ENCODE measurements around the gene ARHGAP18. TPM values are rescaled to one million over a fixed set of nuclear protein-coding genes. Genes with fewer than 3 reads are reported as not detected.

ARHGAP18 gene
- polyA plus RNA-seq, 3 donors: 7.6 to 13.8 (median 13.0) TPM

DNA sequence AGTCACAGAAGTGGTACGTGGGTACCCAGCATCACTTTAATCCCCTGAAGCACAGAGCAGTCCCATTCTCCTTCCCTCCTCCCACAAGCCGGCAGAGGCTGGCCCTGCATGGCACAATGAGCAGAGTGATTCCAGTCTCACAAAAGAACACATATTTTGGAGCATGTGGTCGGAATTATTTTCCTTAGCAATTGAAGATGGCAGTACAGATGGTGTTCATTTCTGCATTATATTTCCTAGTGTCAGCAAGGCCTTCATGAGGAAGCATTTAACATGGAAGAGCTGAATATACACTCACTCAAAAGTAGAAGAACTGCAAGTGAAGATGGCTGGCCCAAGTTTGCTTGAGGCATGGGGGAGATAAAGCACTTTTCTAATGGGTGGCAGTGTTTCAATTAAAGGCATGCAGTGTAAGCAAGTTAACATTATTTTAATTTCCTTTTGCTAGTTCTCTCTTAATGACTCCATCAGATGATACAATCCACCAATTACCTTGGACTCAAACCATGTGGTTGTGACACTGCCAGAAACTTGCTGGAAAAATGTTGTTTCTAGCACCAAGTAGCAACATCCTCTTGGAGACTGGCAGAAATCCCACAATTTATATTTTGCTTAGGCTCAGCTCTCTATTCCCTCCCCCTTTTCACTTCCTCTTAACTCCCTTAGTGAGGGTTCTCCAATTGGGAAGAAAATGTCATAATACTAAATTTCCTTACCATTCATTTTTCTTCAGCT lies 74.4 kb downstream of the ARHGAP18 start:
- no peak overlapping the region for H3K27ac ChIP-seq (ENCODE audit: low read depth, low read length)
- WGBS, 3 donors: 88 to 90% (median 90%) methylated on average over 3 of the region's 3 CpGs

DNA sequence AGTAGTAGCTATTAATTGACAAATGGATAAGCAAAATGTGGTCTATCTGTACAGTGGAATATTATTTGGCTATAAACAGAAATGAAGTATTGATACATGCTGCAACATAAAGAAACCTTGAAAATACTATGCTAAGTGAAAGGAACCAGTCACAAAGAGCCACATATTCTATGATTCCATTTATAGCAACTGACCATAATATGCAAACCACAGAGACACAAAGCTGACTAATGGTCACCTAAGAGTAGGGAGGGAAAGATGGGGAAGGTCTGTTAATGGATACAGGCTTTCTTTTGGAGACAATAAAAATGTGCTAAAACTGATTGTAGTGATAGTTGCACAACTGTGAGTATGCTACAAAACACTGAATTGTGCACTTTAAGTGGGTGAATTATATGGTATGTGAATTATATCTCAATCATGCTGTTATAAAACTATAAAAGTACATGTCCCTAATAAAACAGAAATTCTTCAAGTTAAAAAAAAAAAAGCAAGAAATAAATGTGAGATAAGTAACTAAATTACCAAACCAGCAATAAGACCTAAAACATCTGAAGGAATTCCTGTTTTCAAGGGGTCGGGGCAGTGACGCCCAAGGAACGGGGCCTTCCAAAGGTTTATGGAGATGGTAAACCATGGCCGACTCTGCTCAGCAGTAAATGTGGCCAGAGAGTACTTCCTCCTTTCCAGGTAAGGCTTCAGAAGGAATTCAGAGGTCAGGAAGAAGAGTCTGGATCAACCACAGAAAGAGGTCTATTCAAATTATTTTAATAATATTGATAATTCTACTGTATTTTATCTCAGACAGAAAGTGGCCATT lies 75.4 kb downstream of the ARHGAP18 start:
- H3K27ac ChIP-seq (ENCODE audit: low read depth, low read length): no peak overlapping the region
- WGBS, 3 donors: 87 to 98% (median 95%) methylated on average over 4 of the region's 4 CpGs

DNA sequence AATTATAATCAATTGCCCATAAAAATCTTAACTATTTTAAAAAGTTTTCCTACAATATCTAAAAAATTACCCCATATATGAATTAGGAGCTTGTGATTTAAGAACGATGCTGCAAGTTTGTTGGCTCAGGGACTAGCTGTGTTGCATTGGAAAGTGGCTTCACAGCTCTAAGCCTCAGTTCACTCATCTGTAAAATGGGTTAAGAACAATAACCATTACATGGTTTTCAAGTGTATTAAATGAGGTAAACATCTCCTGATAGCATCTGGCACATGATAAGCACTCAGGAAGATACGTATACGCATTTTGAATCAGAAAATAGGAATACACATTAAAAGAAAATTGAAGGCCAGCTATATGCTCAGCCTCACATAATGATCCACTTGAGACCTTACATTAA lies 76.4 kb downstream of the ARHGAP18 start:
- H3K27ac ChIP-seq (ENCODE audit: low read depth, low read length): no peak overlapping the region
- WGBS, 3 donors: 91 to 97% (median 96%) methylated on average over 3 of the region's 3 CpGs

DNA sequence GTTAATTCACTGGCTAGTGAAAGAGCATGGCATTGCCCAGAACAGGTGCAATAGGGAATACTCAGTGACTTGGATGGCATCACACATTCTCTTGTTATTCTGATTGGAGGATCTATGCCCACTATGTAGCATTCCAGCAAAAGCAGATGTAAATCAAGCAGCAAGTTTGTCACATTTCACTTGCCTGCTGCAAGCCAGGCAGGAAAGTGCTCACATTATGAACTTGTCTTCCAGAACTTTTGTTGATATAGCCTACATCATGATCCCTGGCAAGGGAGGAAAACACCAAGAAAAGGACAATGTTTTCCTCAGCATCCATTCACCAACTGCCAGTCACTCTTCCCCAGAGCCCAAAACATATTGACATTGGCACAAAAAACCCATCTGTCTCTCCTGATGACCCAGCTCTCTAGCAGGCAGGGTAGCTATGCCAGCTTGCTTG lies 77.8 kb downstream of the ARHGAP18 start:
- H3K27ac ChIP-seq (ENCODE audit: low read depth, low read length): no peak overlapping the region

DNA sequence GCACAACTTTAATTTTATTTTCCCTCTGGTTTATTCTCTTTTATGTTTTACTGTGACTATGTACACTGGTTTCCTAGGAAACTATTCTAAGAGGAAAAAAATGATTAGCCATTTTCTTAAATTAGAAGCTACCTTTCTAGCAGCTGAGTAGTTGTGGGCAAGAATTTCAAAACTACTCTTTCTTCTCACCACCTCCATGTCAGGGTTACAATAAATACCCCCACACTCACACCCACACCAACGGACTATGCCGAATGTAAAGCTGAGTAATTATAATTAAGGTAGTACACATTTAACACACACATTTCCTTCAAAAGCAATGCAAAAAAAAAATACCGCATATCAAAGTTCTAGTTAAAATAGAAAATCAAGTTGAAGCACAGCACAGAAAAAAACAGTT lies 78.9 kb downstream of the ARHGAP18 start:
- 74 to 82% (median 79%) methylated on average over 3 of the region's 3 CpGs for WGBS, 3 donors
- no peak overlapping the region for H3K27ac ChIP-seq (ENCODE audit: low read depth, low read length)

DNA sequence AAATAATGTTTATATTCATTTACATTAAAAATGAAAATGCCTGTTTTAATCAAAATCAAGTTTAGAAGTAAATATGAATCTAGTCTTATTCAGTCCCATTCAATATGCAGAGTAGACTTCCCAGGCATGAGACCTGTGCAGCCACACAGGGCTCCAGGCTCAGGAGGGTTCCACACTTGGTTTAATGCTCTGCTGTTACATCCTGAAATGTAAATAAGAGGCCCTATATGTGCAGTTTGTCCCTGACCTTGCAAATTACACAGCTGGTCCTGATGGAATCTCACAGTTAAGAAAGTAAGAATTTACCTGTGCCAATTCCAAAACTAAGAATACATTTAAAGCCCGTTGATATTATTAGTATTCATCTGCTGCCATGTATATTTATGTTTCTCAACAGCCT lies 79.4 kb downstream of the ARHGAP18 start:
- no peak overlapping the region for H3K27ac ChIP-seq (ENCODE audit: low read depth, low read length)
- 49 to 89% (median 84%) methylated on average over 1 of the region's 1 CpG for WGBS, 3 donors

DNA sequence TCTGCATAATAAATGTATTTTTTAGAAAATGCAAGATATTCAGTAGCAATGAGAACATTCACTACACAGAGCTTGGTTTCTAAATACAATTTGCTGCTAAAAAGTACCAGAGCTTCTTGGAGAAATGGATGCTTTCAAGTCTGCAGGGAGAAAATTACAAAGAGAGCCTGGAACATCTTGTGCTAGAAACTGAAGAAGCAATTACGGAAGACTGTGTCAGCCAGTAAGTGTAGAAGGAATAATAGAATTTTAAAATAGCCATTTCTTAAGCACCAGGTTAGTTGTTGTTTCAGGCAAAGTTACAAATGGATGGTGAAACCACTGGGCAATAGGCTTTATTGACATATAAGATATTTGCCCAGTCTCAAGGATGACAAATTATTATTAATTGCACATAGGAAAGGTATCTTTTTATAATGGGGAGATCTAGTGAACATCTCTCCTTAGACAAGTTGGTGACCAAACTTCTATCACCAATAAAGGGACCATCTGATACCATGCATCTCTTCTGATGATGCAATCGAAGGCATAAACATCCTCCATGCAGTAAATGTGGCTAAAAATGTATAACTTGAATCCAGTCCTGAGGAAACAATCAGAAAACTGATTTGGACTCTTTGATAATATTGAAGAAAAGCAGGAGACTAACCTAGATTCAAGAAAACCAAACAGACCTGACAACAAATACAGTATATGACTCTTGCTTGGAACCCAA lies 81.7 kb downstream of the ARHGAP18 start:
- 90 to 96% (median 91%) methylated on average over 2 of the region's 2 CpGs for WGBS, 3 donors
- no peak overlapping the region for H3K27ac ChIP-seq (ENCODE audit: low read depth, low read length)

DNA sequence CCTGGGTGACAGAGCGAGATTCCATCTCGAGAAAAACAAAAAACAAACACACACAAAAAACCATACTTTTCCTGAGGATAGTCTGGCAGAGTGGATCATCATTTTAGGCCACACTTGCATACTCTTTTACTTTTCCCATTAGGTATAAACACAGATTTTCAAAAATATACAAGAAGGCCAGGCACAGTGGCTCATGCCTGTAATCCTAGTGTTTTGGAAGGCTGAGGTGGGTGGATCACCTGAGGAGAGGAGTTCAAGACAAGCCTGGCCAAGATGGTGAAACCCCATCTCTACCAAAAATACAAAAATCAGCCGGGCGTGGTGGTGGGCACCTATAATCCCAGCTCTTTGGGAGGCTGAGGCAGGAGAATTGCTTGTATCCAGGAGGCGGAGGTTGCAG lies 85.5 kb downstream of the ARHGAP18 start:
- H3K27ac ChIP-seq (ENCODE audit: low read depth, low read length): no peak overlapping the region
- 87 to 99% (median 93%) methylated on average over 5 of the region's 5 CpGs for WGBS, 3 donors

DNA sequence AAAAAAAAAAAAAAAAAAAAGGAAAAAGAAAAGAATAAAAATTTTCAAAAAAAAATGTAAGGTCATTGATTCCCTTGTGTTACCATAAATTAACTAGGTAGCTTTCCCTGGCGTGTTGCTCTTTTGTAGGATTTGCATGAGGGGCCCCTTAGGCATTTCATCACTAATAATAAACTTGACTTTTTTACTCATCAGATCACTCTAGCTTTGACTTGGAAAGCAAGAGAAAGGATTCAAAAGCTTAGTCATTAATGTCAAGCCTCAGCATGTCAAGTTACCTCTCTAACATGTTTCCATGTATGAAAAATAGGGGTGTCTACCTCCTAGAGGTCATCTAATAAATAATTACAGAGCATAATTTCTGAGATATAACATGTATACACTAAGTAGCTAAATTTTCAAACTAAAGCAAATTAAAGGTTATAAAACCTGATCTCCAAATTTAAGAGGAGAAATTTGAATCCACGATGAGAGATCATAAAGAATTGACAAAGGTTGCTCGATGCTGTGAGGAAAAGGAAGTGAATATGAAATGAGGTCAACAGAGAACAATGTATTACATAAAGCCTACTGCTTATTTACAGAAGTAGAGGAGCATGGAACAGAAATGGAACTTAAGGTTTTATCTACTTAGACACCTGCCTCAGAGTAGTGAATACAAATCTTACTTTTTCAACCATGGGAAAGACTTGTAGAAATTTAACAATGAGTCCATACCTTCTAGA lies 86.8 kb downstream of the ARHGAP18 start:
- no peak overlapping the region for H3K27ac ChIP-seq (ENCODE audit: low read depth, low read length)
- WGBS, 3 donors: 66 to 80% (median 72%) methylated on average over 3 of the region's 3 CpGs

DNA sequence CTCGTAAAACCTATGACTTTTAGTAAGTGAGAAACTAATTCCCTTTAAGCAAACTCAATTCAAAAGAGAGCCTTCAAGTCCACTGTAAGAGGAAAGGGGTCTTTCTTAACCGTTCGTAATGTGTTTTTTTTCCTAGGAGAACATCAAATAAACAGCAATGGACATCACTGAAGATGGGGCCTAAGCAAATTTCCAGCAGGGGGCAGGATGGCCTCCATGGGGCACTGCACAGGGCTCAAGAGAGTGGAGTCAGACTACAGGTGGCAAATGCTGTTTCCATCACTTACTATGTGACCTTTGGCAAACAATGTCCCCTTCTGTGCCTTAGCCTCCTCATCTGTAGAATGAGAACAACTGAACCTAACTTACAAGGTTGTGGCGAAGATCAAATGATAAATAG lies 88.7 kb downstream of the ARHGAP18 start:
- H3K27ac ChIP-seq (ENCODE audit: low read depth, low read length): no peak overlapping the region
- 87 to 96% (median 95%) methylated on average over 4 of the region's 4 CpGs for WGBS, 3 donors

DNA sequence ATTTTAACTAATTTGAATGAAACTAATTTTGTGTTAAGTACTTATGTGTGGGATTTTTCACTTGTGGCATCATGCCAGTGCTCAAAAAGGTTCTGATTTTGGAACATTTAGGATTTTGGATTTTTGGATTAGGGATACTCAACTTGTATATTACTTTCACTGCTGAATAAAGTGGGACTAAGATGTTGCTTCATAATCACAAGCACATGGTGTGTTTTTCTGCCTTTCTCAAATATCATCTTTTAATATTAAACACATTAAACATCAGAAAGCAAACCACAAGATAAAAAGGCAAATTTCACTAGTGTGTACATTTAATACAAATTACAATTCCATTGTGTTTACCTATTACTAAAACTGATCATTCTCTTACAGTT lies 89.8 kb downstream of the ARHGAP18 start:
- no peak overlapping the region for H3K27ac ChIP-seq (ENCODE audit: low read depth, low read length)

DNA sequence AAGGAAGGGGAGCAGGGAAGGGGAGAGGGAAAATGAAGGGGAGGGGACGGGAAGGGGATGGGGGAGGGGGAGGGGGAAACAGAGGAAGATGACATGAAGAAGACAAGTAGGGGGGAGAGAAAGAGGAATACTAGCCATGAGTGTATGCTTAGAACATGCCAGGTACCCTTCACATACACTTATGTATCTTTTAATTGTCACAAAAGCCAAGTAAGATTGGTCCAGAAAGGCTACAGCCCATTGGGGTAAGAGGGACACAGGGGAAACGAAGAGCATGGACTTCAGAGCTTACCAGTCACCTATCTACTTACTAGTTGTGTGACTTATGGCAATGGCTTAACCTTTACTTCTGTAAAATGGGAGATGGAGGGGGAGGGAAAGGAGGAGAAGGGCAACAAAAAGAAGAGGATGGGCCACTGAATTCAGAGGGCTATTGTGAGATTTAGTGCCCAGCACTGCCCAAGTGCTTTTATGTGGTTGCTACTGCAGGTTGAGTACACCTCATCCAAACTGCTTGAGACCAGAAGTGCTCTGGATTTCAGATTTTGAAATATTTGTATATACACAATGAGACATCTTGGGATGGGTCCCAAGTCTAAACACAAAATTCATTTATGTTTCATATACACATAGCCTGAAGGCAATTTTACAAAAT lies 90.3 kb downstream of the ARHGAP18 start:
- no peak overlapping the region for H3K27ac ChIP-seq (ENCODE audit: low read depth, low read length)
- 83 to 95% (median 92%) methylated on average over 2 of the region's 2 CpGs for WGBS, 3 donors

DNA sequence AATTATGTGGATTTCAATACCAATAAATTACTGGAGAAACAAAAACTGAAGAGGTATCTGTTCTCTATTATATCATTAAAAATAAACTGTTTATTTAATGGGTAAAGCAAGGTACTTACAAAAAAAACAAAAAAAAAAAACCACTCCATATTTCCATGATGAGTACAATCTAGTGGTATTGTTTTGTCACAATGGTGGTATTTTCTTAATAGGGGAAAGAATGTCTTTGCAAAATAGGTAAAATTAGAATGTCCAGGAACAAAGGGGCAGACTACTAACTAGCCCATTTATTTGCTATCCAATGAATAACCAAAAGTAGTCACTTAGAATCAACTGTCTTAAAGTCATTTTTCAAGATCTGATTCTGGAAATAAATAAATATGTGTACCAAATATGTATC lies 92.0 kb downstream of the ARHGAP18 start:
- H3K27ac ChIP-seq (ENCODE audit: low read depth, low read length): no peak overlapping the region

DNA sequence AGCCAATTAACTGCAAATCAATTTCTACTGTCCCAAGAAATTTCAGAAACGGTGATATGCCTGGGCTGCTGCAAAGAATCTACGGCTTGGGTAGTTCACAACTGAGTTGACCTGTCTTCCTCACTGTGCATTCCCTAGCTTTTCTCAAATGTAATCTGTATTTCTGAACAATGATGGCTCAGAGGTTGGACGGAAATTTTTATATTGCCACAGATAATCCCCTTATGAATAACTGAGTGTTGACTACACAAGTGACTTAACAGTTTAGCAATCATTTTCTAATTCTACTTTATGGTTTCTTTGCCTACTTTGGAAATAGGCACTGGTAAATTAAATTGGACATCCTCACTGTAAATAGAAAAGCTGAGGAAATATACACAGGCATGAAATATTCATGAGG lies 94.5 kb downstream of the ARHGAP18 start:
- H3K27ac ChIP-seq (ENCODE audit: low read depth, low read length): no peak overlapping the region
- WGBS, 3 donors: 60 to 91% (median 81%) methylated on average over 3 of the region's 3 CpGs

DNA sequence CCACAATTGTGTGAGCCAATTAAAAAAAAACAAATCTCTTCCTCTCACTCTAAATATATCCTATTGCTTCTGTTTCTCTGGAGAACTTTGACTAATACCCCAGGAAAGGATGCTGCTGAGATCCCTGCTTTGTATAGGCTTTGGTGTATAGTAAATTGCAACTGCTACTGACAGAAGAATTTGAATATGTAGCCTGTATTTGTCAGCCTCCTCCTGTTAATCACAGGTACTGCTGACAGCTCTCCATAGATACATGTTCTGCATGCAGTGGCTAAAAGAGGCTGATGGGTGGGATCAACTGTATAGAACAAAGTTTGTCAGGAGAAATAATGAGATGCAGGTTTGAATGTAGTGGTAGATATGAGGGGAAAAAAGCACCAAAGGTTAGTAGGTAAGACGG lies 95.0 kb downstream of the ARHGAP18 start:
- H3K27ac ChIP-seq (ENCODE audit: low read depth, low read length): no peak overlapping the region
- 96 to 100% (median 100%) methylated on average over 1 of the region's 1 CpG for WGBS, 3 donors

DNA sequence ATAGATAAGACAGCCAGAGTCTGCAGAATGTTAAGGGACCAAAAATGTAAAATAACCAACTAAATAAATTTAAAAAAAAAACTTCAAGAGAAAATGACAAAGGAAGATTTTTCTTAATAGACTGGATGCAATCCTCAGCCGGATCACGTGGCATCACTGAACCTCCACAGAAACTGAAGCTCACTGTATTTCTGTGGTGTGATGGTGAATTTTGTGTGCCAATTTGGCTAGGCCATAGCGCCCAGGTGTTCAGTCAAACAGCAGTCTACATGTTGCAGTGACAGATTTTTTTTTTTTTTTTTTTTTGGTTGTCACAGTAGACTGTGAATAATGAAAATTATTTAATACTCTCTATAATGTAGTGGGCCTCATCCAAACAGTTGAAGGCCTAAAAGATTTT lies 95.5 kb downstream of the ARHGAP18 start:
- WGBS, 3 donors: 90 to 97% (median 96%) methylated on average over 3 of the region's 3 CpGs
- H3K27ac ChIP-seq (ENCODE audit: low read depth, low read length): no peak overlapping the region

DNA sequence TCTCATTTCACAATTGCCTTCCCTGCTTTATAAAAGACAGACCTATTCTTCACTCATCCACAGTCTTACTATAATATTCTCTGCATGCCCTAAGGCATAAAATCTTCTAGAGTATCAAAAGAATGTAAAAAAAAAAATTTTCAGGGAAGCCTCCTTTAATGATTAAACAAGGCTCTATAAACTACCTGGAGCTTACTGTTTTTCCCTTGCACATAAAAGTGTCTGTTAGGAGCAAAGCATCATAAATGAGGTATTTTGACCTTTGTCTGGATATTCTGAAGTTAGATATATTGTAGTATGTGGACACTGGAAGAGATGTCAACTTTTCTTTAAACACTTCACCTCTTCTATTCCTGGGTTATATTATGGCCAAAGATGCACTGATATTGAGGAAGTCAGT lies 97.5 kb downstream of the ARHGAP18 start:
- H3K27ac ChIP-seq (ENCODE audit: low read depth, low read length): no peak overlapping the region

DNA sequence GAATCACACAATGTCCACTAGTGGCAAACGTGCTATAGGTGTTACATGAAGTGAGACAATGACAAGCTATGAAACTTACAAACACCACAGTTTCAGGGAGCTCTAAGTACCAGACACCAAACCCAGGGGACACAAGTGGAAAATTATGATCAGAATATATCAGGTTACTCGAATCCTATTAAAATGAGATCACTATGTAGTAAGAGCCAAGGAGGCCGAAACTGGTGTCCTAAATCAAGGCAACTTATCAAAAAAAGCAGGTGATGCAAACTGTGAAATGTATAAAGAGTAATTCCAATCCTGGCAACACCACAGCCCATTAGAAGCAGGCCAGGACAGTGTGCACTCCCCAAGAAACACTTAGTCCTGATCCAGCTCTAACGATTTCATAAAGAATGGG lies 100.3 kb downstream of the ARHGAP18 start:
- 67 to 73% (median 69%) methylated on average over 4 of the region's 4 CpGs for WGBS, 3 donors
- H3K27ac ChIP-seq (ENCODE audit: low read depth, low read length): no peak overlapping the region

Measured in adipose tissue (tissue), 3 donors.